ENCODE measurements around the gene RHNO1.

Gene RHNO1

DNA sequence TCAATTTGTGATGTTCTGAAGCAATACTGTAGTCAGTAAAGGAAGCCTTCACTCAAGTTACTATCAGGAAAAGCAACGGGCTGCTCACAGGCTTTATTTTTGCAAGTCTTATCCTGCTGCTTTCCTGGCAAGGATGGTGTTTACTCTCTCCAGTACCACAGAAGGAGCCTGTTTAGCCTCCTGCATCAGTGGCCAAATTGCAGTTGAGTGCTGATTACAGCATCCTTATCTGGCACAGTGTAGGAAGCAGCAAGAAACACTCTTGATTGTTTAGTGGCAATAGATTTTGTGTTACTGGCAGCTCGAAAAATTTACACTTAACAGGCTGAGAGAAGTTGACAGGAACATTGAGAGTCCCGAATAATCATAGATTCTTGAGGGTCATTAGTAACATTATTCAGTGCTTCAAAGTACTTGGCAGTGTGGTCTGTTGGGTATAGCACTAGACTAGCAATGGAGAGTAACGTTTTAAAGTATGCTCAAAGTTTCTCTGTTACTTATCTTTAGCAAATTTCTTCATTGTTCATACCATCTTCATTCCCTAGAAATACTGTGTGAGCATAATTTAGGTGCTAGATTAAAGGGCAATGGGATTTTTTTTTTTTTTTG lies 25.4 kb downstream of the RHNO1 start:
- DNase-seq (ENCODE audit: low read depth) = no peak
- TF ChIP-seq, protein P1, sequence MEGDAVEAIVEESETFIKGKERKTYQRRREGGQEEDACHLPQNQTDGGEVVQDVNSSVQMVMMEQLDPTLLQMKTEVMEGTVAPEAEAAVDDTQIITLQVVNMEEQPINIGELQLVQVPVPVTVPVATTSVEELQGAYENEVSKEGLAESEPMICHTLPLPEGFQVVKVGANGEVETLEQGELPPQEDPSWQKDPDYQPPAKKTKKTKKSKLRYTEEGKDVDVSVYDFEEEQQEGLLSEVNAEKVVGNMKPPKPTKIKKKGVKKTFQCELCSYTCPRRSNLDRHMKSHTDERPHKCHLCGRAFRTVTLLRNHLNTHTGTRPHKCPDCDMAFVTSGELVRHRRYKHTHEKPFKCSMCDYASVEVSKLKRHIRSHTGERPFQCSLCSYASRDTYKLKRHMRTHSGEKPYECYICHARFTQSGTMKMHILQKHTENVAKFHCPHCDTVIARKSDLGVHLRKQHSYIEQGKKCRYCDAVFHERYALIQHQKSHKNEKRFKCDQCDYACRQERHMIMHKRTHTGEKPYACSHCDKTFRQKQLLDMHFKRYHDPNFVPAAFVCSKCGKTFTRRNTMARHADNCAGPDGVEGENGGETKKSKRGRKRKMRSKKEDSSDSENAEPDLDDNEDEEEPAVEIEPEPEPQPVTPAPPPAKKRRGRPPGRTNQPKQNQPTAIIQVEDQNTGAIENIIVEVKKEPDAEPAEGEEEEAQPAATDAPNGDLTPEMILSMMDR (IDR thresholded peaks at IDR 0.05; ENCODE audit: insufficient read depth, low read depth, low read length, missing control alignments) = no peak
- H3K4me3 ChIP-seq (ENCODE audit: low read depth, low read length) = no peak overlapping the region

DNA sequence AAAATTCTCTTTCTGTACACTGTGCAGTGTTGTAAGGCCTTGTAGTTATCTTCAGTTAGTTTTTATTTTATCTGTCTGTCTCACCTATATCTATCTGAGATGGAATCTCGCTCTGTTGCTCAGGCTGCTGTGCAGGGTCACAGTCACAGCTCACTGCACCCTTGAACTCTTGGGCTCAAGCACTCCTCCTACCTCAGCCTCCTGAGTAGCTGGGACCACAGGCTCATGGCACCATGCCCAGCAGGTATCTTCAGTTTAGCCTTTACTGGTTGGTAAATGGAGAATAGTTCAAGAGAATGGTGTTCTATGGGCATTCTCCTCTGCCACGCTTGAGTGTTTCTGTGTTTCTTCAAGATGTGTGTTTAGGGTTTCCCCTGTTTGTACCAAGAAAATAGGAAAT lies 27.2 kb downstream of the RHNO1 start:
- TF ChIP-seq, protein P1 (IDR thresholded peaks at IDR 0.05; ENCODE audit: insufficient read depth, low read depth, low read length, missing control alignments) = no peak
- DNase-seq (ENCODE audit: low read depth) = no peak
- no peak overlapping the region for H3K4me3 ChIP-seq (ENCODE audit: low read depth, low read length)

DNA sequence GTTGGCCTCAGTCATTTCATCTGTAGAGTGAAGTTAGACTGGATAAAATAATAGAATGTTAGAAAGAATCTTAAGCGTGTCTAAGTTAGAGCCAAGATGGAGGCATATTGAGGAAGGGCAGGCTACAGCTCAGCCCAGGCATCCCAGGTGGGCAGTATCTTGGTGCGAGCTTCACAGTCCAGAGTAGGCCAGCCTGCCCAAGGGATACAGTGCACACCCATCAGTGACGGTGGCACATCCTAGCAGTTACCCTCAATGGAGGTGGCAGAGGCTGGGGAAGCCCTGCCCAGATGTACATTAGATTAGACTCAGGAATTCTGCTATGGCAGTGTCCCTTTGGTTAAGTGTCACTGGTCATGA lies 35.2 kb downstream of the RHNO1 start:
- H3K4me3 ChIP-seq (ENCODE audit: low read depth, low read length) = no peak overlapping the region
- DNase-seq (ENCODE audit: low read depth) = no peak
- TF ChIP-seq, protein P1 (IDR thresholded peaks at IDR 0.05; ENCODE audit: insufficient read depth, low read depth, low read length, missing control alignments) = no peak

DNA sequence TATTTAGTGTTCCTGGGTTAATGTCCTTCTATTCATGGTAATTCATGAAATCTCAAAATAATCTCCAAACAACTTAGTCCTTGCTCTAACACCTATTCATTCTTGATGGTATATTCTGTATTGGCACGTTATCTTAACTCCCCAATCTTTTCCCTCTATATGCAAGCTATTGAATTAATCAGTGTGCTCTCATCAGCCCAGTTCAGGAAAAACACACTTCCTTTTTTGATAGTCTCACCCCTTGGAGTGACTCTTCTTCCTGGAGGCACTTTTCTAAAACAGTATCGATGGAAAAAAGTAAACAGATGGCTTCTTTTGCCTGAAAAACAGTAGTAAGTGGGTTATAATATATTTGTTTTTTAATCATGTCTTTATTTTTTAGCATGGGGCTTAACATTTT lies 42.2 kb downstream of the RHNO1 start:
- no peak overlapping the region for H3K4me3 ChIP-seq (ENCODE audit: low read depth, low read length)
- no peak for DNase-seq (ENCODE audit: low read depth)
- TF ChIP-seq, protein P1 (IDR thresholded peaks at IDR 0.05; ENCODE audit: insufficient read depth, low read depth, low read length, missing control alignments) = no peak

DNA sequence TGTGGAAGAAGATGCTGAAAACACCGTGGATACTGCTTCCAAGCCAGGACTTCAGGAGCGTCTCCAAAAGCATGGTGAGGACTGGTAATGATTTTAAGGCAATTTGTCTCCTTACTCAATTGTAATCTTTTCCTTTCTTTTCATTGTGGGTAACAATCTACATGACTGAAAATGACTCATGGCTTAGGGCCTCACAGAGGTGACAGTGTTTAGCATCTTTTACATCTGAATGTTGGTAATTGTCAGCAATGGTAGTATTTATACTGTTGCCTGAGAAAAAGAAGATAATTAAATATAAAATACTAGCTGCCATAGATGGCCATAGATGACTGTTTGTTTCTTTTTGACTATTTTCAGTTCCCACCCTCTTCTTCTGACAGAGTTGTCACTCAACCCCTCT lies 45.3 kb downstream of the RHNO1 start:
- no peak for DNase-seq (ENCODE audit: low read depth)
- TF ChIP-seq, protein P1 (IDR thresholded peaks at IDR 0.05; ENCODE audit: insufficient read depth, low read depth, low read length, missing control alignments) = no peak
- H3K4me3 ChIP-seq (ENCODE audit: low read depth, low read length) = no peak overlapping the region

DNA sequence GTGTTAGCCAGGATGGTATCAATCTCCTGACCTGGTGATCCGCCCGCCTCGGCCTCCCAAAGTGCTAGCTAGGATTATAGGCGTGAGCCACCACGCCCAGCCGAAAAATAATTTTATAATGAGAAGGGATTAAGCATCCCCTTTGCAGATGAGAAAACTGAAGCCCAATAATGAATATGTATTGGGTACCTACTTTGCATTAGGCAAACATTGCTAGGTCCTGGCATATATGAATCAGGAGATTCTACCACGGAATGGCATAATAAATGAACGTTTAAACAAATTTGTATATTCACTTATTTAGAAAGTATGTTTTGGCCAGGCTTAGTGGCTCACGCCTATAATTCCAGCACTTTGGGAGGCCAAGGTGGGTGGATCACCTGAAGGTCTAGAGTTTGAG lies 46.0 kb downstream of the RHNO1 start:
- TF ChIP-seq, protein P1 (IDR thresholded peaks at IDR 0.05; ENCODE audit: insufficient read depth, low read depth, low read length, missing control alignments) = no peak
- DNase-seq (ENCODE audit: low read depth) = no peak

DNA sequence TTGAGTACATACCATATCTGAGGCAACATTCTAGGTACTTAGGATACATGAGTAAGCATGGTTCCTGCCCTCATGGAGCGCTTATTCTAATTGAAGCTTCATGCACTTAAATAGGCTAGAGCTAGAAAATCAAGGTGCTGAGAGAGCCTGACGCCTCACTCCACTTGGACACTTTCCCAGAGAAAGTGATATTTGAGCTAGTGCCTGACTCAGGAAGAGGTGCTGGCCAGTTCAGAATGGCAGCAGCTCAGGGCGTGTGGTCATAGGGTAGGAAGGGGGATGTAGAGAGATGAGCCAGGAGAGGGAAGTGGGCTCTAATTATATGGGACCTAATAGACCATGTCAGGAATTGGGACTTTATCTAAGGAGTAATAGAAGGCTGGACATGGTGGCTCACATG lies 47.0 kb downstream of the RHNO1 start:
- TF ChIP-seq, protein P1 (IDR thresholded peaks at IDR 0.05; ENCODE audit: insufficient read depth, low read depth, low read length, missing control alignments) = no peak
- no peak overlapping the region for H3K4me3 ChIP-seq (ENCODE audit: low read depth, low read length)
- DNase-seq (ENCODE audit: low read depth) = no peak

More for the DNA sequence above, 46.0 kb downstream of the RHNO1 start:
- H3K4me3 ChIP-seq (ENCODE audit: low read depth, low read length) = no peak overlapping the region

Data from GM12865 (cell line).